Stimulated activated CD4-positive, alpha-beta T cell treated with anti-CD3 and anti-CD28 coated beads, Interleukin-4, amount 100 ng/mL, for 4 hours (primary cell): ENCODE data around the gene AUTS2.

Experiments used
- DNase-seq, 2 experiments: peaks; one replicate each; pipeline ENCODE4 v3.0.0-alpha.2; 2020

The AUTS2 gene

GRCh38 chr7:69600710-69601519 lies 2.6 kb downstream of the AUTS2 start:
- no peak for DNase-seq

- no peak for DNase-seq
Measured at GRCh38 chr7:69602522-69602921, 4.2 kb downstream of the AUTS2 start.

GRCh38 chr7:69603351-69603750 lies 5.1 kb downstream of the AUTS2 start:
- no peak for DNase-seq

GRCh38 chr7:69603937-69604494 lies 5.7 kb downstream of the AUTS2 start:
- DNase-seq, result no peak

- no peak for DNase-seq
Measured at GRCh38 chr7:69605070-69605469, 6.8 kb downstream of the AUTS2 start.

- DNase-seq, result no peak
Measured at GRCh38 chr7:69605546-69605945, 7.3 kb downstream of the AUTS2 start.

- no peak for DNase-seq
Measured at GRCh38 chr7:69608049-69608448, 9.8 kb downstream of the AUTS2 start.

- DNase-seq, result no peak
Measured at GRCh38 chr7:69608878-69609277, 10.6 kb downstream of the AUTS2 start.

- no peak for DNase-seq
Measured at GRCh38 chr7:69609541-69610373, 11.5 kb downstream of the AUTS2 start.

- no peak for DNase-seq
Measured at GRCh38 chr7:69610374-69611084, 12.3 kb downstream of the AUTS2 start.

GRCh38 chr7:69612981-69613380 lies 14.7 kb downstream of the AUTS2 start:
- no peak for DNase-seq

GRCh38 chr7:69613846-69614245 lies 15.6 kb downstream of the AUTS2 start:
- no peak for DNase-seq

- no peak for DNase-seq
Measured at GRCh38 chr7:69615685-69616084, 17.4 kb downstream of the AUTS2 start.

GRCh38 chr7:69617364-69617763 lies 19.1 kb downstream of the AUTS2 start:
- no peak for DNase-seq

GRCh38 chr7:69619054-69619453 lies 20.8 kb downstream of the AUTS2 start:
- DNase-seq, result no peak

GRCh38 chr7:69619635-69620034 lies 21.4 kb downstream of the AUTS2 start:
- no peak for DNase-seq

GRCh38 chr7:69620063-69620462 lies 21.8 kb downstream of the AUTS2 start:
- DNase-seq, result no peak

- no peak for DNase-seq
Measured at GRCh38 chr7:69620650-69621049, 22.4 kb downstream of the AUTS2 start.

GRCh38 chr7:69622014-69622835 lies 23.9 kb downstream of the AUTS2 start:
- no peak for DNase-seq

- no peak for DNase-seq
Measured at GRCh38 chr7:69622960-69623359, 24.7 kb downstream of the AUTS2 start.

- DNase-seq, result no peak
Measured at GRCh38 chr7:69624435-69625230, 26.4 kb downstream of the AUTS2 start.
